Peyer's patch (tissue), 4 donors: ENCODE measurements around the gene BPIFB6.

ENCODE experiments used
- POLR2A ChIP-seq, 2 donors: fragments of 450-650 bp; IDR thresholded peaks; one replicate each; pipeline ENCODE4 v1.5.1; 2017; ENCODE audit warnings: antibody characterized with exemption in 2 of 2, mild to moderate bottlenecking in 2 of 2, moderate library complexity in 2 of 2
- TF ChIP-seq, protein P1 (sequence below), 6 experiments: fragments of 450-650 bp in 4 of 6; fragments of 200-600 bp in 2 of 6; sonication (generic) in 1 of 6; IDR thresholded peaks; one replicate each; pipeline ENCODE4 v1.5.1; 2017 to 2019; ENCODE audit warnings: antibody characterized with exemption in 6 of 6, mild to moderate bottlenecking in 3 of 6, moderate library complexity in 1 of 6

DNA sequence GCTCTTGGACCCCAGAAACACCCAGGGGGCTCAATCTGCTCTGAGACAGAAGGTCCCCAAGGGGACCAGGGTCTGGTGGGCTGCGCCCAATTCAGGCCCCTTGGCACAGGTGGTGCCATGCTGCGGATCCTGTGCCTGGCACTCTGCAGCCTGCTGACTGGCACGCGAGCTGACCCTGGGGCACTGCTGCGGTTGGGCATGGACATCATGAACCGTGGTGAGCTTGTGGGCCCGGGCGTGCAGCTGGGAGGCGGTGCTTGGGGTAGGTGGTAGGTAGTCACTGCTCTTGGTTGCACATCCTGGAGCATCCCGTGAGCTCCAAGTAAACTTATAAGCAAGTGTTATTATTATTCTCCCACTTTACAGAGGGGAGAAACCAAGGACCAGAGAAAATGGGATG, at the start of gene BPIFB6:
- no peak for TF ChIP-seq POLR2A (IDR thresholded peaks at IDR 0.05)
- TF ChIP-seq, protein P1, sequence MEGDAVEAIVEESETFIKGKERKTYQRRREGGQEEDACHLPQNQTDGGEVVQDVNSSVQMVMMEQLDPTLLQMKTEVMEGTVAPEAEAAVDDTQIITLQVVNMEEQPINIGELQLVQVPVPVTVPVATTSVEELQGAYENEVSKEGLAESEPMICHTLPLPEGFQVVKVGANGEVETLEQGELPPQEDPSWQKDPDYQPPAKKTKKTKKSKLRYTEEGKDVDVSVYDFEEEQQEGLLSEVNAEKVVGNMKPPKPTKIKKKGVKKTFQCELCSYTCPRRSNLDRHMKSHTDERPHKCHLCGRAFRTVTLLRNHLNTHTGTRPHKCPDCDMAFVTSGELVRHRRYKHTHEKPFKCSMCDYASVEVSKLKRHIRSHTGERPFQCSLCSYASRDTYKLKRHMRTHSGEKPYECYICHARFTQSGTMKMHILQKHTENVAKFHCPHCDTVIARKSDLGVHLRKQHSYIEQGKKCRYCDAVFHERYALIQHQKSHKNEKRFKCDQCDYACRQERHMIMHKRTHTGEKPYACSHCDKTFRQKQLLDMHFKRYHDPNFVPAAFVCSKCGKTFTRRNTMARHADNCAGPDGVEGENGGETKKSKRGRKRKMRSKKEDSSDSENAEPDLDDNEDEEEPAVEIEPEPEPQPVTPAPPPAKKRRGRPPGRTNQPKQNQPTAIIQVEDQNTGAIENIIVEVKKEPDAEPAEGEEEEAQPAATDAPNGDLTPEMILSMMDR (IDR thresholded peaks at IDR 0.05), result no peak
